Spinal cord (tissue), 10 donors: ENCODE data around the gene FAM174C. TPM values are rescaled to one million over a fixed set of nuclear protein-coding genes. Genes with fewer than 3 reads are reported as not detected.

Experiments used
- DNase-seq, 6 donors: peaks; one replicate each; pipeline versions ENCODE4 v3.0.0 to v3.0.0-alpha.2; 2013 to 2015; ENCODE audit warnings: low spot score in 6 of 6, low read depth in 4 of 6
- H3K27ac ChIP-seq: one replicate; pipeline ENCODE4 v1.5.1; 2013; ENCODE audit warnings: low read depth, low read length, control low read depth
- H3K27me3 ChIP-seq: one replicate; pipeline ENCODE4 v1.6.1; 2013; ENCODE audit warnings: low read length; ENCODE audit not compliant: control insufficient read depth, insufficient read depth
- H3K36me3 ChIP-seq: one replicate; pipeline ENCODE4 v1.6.1; 2013; ENCODE audit warnings: low read length; ENCODE audit not compliant: control insufficient read depth, insufficient read depth
- H3K4me1 ChIP-seq: one replicate; pipeline ENCODE4 v1.6.1; 2013; ENCODE audit warnings: low read length; ENCODE audit not compliant: control insufficient read depth, insufficient read depth
- H3K4me3 ChIP-seq: one replicate; pipeline ENCODE4 v1.5.1; 2013; ENCODE audit warnings: low read depth, low read length, control low read depth
- H3K9me3 ChIP-seq: one replicate; pipeline ENCODE4 v1.6.1; 2013; ENCODE audit warnings: low read length; ENCODE audit not compliant: control insufficient read depth, insufficient read depth
- WGBS: methylation state at CpG from one replicate; pipeline ENCODE4 v1.1.5; 2013; ENCODE audit warnings: missing lambda C conversion rate; ENCODE audit not compliant: insufficient coverage; 5-methylcytosine and 5-hydroxymethylcytosine counted together
- polyA plus RNA-seq, 2 donors: library from polyadenylated mRNA; unstranded; fragments of 120-200 nt; gene quantifications; one replicate each; pipeline ENCODE4 v1.2.1, GENCODE V29; 2013; ENCODE audit not compliant: insufficient read length in 2 of 2
- total RNA-seq, 2 donors: library from RNA; depleted of rRNA in 1 of 2; stranded (reverse); fragments of 120-200 nt in 1 of 2; fragments of >200 nt in 1 of 2; gene quantifications; one replicate each; pipeline versions ENCODE4 v1.2.3 to v1.2.4, GENCODE V29; 2013 to 2014
- donor health status: healthy.

FAM174C gene
- total and polyA plus RNA-seq, 4 donors: 3.7 to 32.9 (median 25.2) TPM

- H3K27me3 ChIP-seq: no peaks in the 10 kb centered on the region
Observed at GRCh38 chr19:1284979-1285736, 9.8 kb downstream of the FAM174C start.

GRCh38 chr19:1285737-1286360 lies 10.5 kb downstream of the FAM174C start, which contains the start of gene EFNA2:
EFNA2 (plus strand) TSS chr19:1285873; CDS start chr19:1286169, 296 bp downstream.
- Histone ChIP-seq H3K27ac (no peak within 1 kb of the TSS), H3K36me3 (peaks cover 46% of the 10 kb centered on the region), H3K27me3 (no peaks in the 10 kb centered on the region), H3K9me3 (no peaks in the 10 kb centered on the region), H3K4me1 (peaks cover 53% of the 10 kb centered on the region), H3K4me3 (peak within 1 kb of the TSS; percentile 64)
- DNase-seq: peak in 2 of 6 donors; percentile 64 to 68
- WGBS: under 1% methylated on average over 112 of the region's 113 CpGs

More at GRCh38 chr19:1284979-1285736, 9.8 kb downstream of the FAM174C start:
- peak in 1 of 6 donors; percentile 23 for DNase-seq
- no peaks in the 10 kb centered on the region for H3K9me3 ChIP-seq
- H3K4me3 ChIP-seq: peak overlapping the region; percentile 9
- H3K27ac ChIP-seq: no peak overlapping the region
- H3K36me3 ChIP-seq: peaks cover 46% of the 10 kb centered on the region
- H3K4me1 ChIP-seq: peaks cover 53% of the 10 kb centered on the region
- 10% methylated on average over 43 of the region's 51 CpGs for WGBS

- Histone ChIP-seq H3K27ac (no peak overlapping the region), H3K27me3 (no peaks in the 10 kb centered on the region), H3K4me3 (peak overlapping the region; percentile 64), H3K36me3 (peaks cover 49% of the 10 kb centered on the region), H3K4me1 (peaks cover 61% of the 10 kb centered on the region), H3K9me3 (no peaks in the 10 kb centered on the region)
- no peak for DNase-seq
- WGBS: 13% methylated on average over 36 of the region's 38 CpGs
Observed at GRCh38 chr19:1286487-1287353, 11.4 kb downstream of the FAM174C start.

- no peaks in the 10 kb centered on the region for H3K27me3 ChIP-seq
- no peaks in the 10 kb centered on the region for H3K9me3 ChIP-seq
- DNase-seq: no peak
- H3K36me3 ChIP-seq: peaks cover 57% of the 10 kb centered on the region
- peak overlapping the region; percentile 64 for H3K4me3 ChIP-seq
- peaks cover 68% of the 10 kb centered on the region for H3K4me1 ChIP-seq
- no peak overlapping the region for H3K27ac ChIP-seq
- WGBS: 13% methylated on average over 49 of the region's 55 CpGs
Observed at GRCh38 chr19:1287354-1288225, 12.3 kb downstream of the FAM174C start.

- H3K4me3 ChIP-seq: no peak overlapping the region
- H3K9me3 ChIP-seq: no peaks in the 10 kb centered on the region
- no peaks in the 10 kb centered on the region for H3K27me3 ChIP-seq
- H3K4me1 ChIP-seq: peaks cover 71% of the 10 kb centered on the region
- peaks cover 64% of the 10 kb centered on the region for H3K36me3 ChIP-seq
- H3K27ac ChIP-seq: no peak overlapping the region
- 69% methylated on average over 18 of the region's 18 CpGs for WGBS
- DNase-seq: no peak
Observed at GRCh38 chr19:1288226-1288612, 12.9 kb downstream of the FAM174C start.

- Histone ChIP-seq H3K4me1 (peaks cover 67% of the 10 kb centered on the region), H3K36me3 (peaks cover 72% of the 10 kb centered on the region), H3K27me3 (no peaks in the 10 kb centered on the region), H3K27ac (no peak overlapping the region), H3K9me3 (no peaks in the 10 kb centered on the region), H3K4me3 (no peak overlapping the region)
- DNase-seq: no peak
- WGBS: 84% methylated on average over 40 of the region's 41 CpGs
Observed at GRCh38 chr19:1288833-1289685, 13.7 kb downstream of the FAM174C start.

- 82% methylated on average over 19 of the region's 19 CpGs for WGBS
- no peak overlapping the region for H3K27ac ChIP-seq
- no peak overlapping the region for H3K4me3 ChIP-seq
- peaks cover 78% of the 10 kb centered on the region for H3K36me3 ChIP-seq
- no peaks in the 10 kb centered on the region for H3K9me3 ChIP-seq
- H3K4me1 ChIP-seq: peaks cover 71% of the 10 kb centered on the region
- DNase-seq: no peak
- no peaks in the 10 kb centered on the region for H3K27me3 ChIP-seq
Observed at GRCh38 chr19:1289686-1290025, 14.3 kb downstream of the FAM174C start.

GRCh38 chr19:1290196-1290702 lies 14.9 kb downstream of the FAM174C start:
- Histone ChIP-seq H3K27ac (no peak overlapping the region), H3K27me3 (no peaks in the 10 kb centered on the region), H3K9me3 (no peaks in the 10 kb centered on the region), H3K4me1 (peaks cover 72% of the 10 kb centered on the region), H3K4me3 (no peak overlapping the region), H3K36me3 (peaks cover 84% of the 10 kb centered on the region)
- no peak for DNase-seq
- WGBS: 82% methylated on average over 21 of the region's 24 CpGs
